Stimulated activated CD4-positive, alpha-beta T cell treated with anti-CD3 and anti-CD28 coated beads, Interleukin-1b, Interleukin-23, amount 100 ng/mL, for 24 hours (primary cell): ENCODE data around the gene LCE5A.
"Not testable (repeated sequence)": the region's sequence is repeated elsewhere in the genome, so short reads cannot be mapped to it uniquely, and the experiment has no call there.

Source experiments
- DNase-seq, 4 experiments: peaks; one replicate each; pipeline ENCODE4 v3.0.0-alpha.2; 2020; ENCODE audit warnings: low read depth in 4 of 4, low spot score in 1 of 4

Gene LCE5A

GRCh38 chr1:152515434-152515783, 4.8 kb downstream of the LCE5A start:
- no peak for DNase-seq

DNA sequence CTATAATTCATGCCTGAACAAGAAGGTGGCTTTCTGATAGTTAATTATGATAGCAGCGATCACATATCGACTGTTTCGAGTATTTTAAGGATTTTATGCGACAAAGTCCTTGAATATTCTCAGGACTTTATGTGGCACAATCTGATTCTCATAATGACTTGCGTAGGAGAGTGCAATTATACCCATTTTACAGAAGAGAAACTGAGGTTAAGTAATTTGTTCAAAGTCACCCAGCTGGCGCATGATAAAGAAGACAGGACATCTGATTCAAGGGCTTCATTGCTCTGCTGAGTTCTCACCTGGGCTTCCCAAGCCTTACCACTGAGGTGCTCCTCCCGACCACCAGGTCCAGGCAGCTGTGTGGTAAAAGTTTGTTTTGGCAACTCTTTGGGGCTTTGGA, 5.5 kb downstream of the LCE5A start:
- no peak for DNase-seq

- DNase-seq: no peak
Measured at GRCh38 chr1:152517237-152517811, 6.7 kb downstream of the LCE5A start.

DNA sequence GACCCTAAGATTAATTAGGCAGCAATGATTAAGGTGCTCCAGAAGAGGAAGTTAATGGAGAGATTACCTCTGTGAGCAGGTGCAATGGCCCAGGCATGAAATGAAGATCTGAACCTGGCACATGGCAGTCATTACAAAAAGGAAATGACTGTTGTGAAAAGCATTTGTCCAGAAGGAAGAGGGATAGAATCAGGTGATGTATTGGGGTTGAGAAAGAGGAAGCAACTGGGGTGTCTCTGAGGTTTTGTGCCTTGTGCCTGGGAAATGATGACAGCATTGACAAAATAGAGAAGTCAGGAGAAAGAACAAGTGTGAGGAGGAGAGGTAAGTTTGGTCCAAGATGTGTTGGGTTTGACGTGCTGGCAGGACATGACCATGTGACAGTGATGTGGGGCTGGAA, 9.2 kb downstream of the LCE5A start:
- no peak for DNase-seq

- no peak for DNase-seq
Measured at GRCh38 chr1:152520561-152521090, 10.0 kb downstream of the LCE5A start.

- DNase-seq: no peak
Measured at GRCh38 chr1:152525080-152525641, 14.6 kb downstream of the LCE5A start.

DNA sequence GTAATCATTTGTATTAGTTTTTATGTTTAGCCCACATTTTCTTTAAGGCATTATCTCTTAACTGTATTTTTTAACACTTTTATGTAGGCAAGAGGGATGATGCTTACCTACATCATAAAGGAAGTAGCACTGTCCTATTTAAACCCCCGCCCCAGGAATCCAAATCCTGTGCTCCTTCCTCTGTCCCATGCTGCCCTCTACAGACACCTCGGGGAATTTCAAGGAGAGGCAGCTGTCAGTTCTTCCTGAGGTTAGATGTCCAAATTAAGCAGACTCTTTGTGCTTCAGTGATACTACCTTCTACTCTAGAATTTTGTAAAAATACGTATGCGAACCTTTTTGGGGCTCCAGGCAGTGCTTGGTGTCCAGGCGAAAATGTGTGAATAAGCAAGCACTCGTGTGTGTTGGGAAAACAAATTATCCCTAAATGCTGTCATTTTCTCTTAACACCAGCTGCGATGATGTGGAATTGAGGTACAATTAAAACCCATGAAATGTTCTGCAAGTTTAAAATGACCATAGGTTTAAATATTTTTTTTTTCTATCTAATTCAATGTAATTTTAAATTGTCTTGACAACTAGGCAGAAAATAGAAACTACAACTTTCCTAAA, 22.8 kb downstream of the LCE5A start:
- DNase-seq: peak in 2 of 4 experiments; percentile 4 to 18

DNA sequence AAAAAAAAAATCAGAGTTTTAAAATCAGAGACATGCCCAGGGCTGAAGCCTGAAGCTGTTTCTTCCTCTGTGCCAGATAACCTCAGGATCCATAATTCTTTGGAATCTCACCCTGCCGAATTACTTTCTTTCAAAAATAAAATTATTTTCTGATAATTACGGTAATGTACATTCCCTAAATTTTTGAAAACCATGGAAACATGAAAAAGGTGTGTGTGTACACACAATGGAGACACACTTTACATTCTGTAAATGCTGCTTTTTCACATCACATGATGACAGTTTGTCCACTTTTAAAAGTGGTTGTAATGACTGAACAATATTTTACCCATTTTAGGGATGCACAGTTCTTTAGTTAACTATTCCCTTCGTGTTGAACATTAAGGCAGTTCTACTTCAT, 25.2 kb downstream of the LCE5A start:
- no peak for DNase-seq

DNA sequence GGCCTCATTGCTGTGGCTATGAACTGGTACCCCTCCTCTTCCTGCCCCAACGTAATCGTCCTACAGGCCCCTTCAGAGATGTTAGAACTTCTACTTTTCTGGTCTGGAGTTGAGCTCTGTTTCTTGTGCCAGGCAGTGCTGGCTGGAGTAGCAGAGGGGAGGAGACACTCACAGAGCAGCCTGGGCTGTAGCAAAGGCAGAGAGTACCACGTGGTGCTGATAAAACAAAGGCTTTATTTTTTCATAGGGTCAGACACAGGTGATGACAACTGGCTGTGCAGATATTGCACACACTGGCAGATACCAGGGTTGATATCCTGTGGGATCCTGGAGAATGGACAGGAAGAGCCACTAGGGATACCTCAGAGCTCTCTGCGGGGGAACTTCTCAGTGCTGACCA, 26.9 kb downstream of the LCE5A start:
- no peak for DNase-seq

- DNase-seq: no peak
Measured at GRCh38 chr1:152539901-152540300, 29.3 kb downstream of the LCE5A start.

GRCh38 chr1:152543820-152544219, 33.2 kb downstream of the LCE5A start:
- no peak for DNase-seq

DNA sequence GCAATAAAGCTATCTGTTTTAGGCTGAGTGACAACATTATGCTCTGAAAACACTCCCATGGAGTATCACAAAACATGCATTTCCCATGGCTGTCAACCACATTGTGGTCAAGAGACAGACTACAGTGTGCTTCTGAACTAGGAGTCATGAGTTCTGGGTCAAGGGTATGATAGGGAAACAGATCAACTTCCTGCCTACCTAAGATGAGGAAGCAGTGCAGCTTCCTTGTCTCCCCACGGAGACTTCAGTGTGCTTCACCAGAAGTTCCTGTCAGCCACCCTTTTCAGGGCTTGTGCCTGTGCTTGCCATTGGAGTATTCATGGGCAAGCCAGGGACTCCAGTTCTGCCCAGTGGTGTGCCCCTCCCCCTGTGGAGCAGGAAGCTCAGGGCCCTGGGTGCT, 36.1 kb downstream of the LCE5A start:
- DNase-seq: no peak

- DNase-seq: not testable (repeated sequence)
Measured at GRCh38 chr1:152548358-152548757, 37.8 kb downstream of the LCE5A start.
